Esophagus (tissue), 2 donors: Measurements from ENCODE around the gene ROBO2. TPM values are rescaled to one million over a fixed set of nuclear protein-coding genes. Genes with fewer than 3 reads are reported as not detected.

Experiments used
- H3K27ac ChIP-seq, 2 donors: one replicate each; pipeline ENCODE4 v1.5.1; 2013; ENCODE audit warnings: low read depth in 2 of 2, mild to moderate bottlenecking in 2 of 2, inconsistent platforms in 1 of 2, low read length in 1 of 2, moderate library complexity in 1 of 2
- H3K27me3 ChIP-seq, 2 donors: one replicate each; pipeline ENCODE4 v1.6.1; 2013; ENCODE audit warnings: low read length in 2 of 2, control low read depth in 1 of 2, mild to moderate bottlenecking in 1 of 2; ENCODE audit not compliant: insufficient read depth in 2 of 2, control insufficient read depth in 1 of 2
- H3K36me3 ChIP-seq, 2 donors: one replicate each; pipeline ENCODE4 v1.6.1; 2013; ENCODE audit warnings: low read length in 1 of 2; ENCODE audit not compliant: control insufficient read depth in 2 of 2, insufficient read depth in 2 of 2
- H3K4me1 ChIP-seq, 2 donors: one replicate each; pipeline ENCODE4 v1.6.1; 2013; ENCODE audit warnings: low read length in 1 of 2; ENCODE audit not compliant: control insufficient read depth in 2 of 2, insufficient read depth in 2 of 2
- H3K4me3 ChIP-seq, 2 donors: one replicate each; pipeline ENCODE4 v1.5.1; 2013; ENCODE audit warnings: low read length in 2 of 2, mild to moderate bottlenecking in 2 of 2, low read depth in 1 of 2, moderate library complexity in 1 of 2
- H3K9me3 ChIP-seq, 2 donors: one replicate each; pipeline ENCODE4 v1.6.1; 2013; ENCODE audit warnings: mild to moderate bottlenecking in 2 of 2, low read depth in 1 of 2, low read length in 1 of 2, moderate library complexity in 1 of 2; ENCODE audit not compliant: control insufficient read depth in 2 of 2, insufficient read depth in 1 of 2
- WGBS, 2 donors: extraction: QIAGEN DNeasy Blood & Tissue Kit; methylation state at CpG; one replicate each; pipeline ENCODE4 v1.1.7; 2013; 5-methylcytosine and 5-hydroxymethylcytosine counted together
- polyA plus RNA-seq, 2 donors: library from polyadenylated mRNA; stranded (reverse); fragments of 200-250 nt; gene quantifications; one replicate each; pipeline ENCODE4 v1.2.3, GENCODE V29; 2013
- donor health status: healthy with polysubstance abuse.
- donor health status: Bipolar disorder and iron deficiency.

Gene ROBO2
- polyA plus RNA-seq, 2 donors: 1.4 to 2.4 TPM

DNA sequence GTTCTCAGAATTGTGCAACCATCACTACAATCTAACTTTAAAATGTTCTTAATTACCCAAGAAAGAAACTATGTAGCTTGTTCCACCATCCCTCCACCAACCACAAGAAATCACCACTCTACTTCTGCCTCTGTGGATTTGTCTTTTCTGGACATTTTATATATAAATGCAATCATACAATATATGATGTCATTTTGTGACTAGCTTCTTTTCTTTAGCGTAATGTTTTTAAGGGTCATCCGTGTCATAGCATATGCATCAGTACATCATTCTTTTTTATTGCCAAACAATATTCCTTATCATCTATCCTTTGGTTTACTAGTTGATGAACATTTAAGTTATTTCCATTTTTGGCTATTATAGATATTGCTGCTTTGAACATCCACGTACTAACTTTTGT, 5.8 kb downstream of the ROBO2 start:
- H3K4me1 ChIP-seq: no peaks in the 10 kb centered on the region
- no peaks in the 10 kb centered on the region for H3K27me3 ChIP-seq
- no peaks in the 10 kb centered on the region for H3K9me3 ChIP-seq
- no peak overlapping the region for H3K27ac ChIP-seq
- no peak overlapping the region for H3K4me3 ChIP-seq
- 95 to 97% methylated on average over 3 of the region's 3 CpGs for WGBS, 2 donors
- H3K36me3 ChIP-seq: no peaks in the 10 kb centered on the region

DNA sequence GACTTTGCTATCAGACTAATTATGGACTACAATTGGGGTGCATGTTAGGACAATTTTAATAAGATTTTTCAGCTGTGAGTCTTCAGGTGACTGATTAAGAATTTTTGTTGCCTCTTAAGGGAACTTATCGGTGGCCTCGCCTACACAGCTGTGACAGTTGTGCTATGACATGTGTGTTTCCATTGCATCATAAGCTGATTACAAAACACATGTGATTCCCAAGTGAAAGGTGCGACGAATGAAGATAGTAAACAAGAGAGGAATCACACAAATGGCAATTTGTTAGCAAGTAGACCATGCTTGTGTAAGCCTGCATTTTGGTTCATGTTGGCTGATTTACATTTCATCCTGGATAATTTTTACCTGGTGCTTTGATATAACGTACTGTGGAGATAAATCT, 8.3 kb downstream of the ROBO2 start:
- 83 to 86% methylated on average over 5 of the region's 5 CpGs for WGBS, 2 donors
- Histone ChIP-seq H3K36me3 (no peaks in the 10 kb centered on the region), H3K4me3 (no peak overlapping the region), H3K27ac (no peak overlapping the region), H3K9me3 (no peaks in the 10 kb centered on the region), H3K27me3 (no peaks in the 10 kb centered on the region), H3K4me1 (no peaks in the 10 kb centered on the region)

DNA sequence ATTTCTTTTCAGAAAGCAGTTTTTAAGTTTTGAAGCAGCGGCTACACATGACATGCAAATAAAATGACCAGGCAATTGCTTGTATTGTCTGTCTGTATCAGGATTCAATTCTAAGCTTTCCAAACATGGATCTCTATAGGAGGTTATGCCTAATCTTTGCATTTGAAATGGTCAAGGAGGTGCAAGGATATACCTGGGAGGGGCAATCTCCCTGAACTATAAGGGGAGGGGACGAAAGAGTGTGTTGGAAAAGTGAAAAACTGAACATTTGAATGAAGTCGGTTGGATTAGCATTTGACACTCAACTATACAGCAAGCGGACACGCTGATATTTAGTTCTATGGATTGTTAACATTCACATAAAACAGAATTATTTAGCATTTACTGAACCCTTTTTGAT, 11.7 kb downstream of the ROBO2 start:
- Histone ChIP-seq H3K4me1 (no peaks in the 10 kb centered on the region), H3K36me3 (no peaks in the 10 kb centered on the region), H3K27me3 (no peaks in the 10 kb centered on the region), H3K4me3 (no peak overlapping the region), H3K9me3 (no peaks in the 10 kb centered on the region), H3K27ac (no peak overlapping the region)
- 94% methylated on average over 5 of the region's 5 CpGs for WGBS, 2 donors

DNA sequence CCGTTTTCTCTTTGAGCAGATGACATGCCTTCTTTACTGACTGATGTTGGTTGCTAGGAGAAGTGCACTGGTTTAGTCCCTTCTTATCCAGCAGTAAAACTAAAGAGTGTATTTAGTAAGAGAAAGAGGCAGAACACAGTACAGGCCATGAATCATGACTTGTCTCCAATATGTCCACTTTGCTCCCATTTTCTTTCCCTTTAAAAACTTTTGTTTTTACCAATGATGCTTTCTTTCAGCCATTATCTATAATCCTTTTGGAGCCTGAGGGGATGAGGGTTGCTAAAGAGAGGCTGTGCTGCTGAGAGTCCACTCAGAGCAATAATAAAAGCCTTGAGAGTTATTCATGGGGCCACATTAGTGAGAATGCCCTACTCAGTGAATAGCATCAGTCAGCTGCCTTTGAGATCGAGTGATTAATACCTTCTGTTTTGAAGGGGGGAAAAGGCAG, 12.2 kb downstream of the ROBO2 start:
- H3K27me3 ChIP-seq: no peaks in the 10 kb centered on the region
- H3K4me1 ChIP-seq: no peaks in the 10 kb centered on the region
- H3K27ac ChIP-seq: no peak overlapping the region
- H3K9me3 ChIP-seq: no peaks in the 10 kb centered on the region
- 85 to 93% methylated on average over 2 of the region's 2 CpGs for WGBS, 2 donors
- H3K4me3 ChIP-seq: no peak overlapping the region
- no peaks in the 10 kb centered on the region for H3K36me3 ChIP-seq

DNA sequence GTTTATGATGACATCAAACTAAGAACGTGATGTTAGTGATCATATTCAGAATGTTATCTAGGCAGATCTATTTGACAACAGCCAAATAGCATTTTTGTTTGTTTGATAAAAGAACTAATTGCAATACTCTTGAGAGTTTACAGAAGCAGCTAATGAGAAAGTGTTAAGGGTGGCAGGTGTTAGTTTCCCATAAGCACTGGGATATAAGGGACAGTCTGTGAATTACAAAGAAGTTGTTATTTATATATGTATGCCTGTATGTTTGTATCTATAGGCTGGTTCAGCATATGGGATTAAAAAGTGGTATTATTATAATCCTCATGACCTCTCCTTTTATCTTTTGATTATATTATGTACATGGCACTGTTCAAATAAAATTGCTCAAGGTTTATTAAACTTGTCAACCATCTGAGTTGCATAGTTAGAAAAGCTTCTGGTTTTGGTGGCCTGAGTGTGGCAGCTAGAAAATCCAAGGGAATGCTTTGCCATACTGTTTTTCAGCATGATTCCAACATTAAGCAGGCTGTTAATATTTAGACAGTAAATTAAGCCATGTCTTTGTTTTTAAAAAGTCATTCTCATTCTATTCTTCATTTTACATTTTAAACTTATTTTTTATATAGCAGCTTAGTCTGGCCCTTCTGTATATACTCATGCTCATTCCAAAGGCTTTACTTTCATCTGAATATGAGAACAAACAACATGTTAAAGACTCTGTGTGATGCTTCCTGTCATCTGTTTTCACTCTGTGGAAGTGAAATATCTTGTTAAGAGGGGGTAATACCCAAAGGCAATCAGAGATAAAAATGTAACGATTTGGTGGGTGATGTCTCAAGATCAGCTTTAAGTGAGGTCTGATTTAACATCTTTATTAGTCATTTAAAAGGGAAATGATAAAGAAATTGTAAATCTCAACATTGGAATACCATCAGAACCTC, 13.1 kb downstream of the ROBO2 start:
- no peak overlapping the region for H3K27ac ChIP-seq
- no peaks in the 10 kb centered on the region for H3K9me3 ChIP-seq
- H3K4me1 ChIP-seq: no peaks in the 10 kb centered on the region
- H3K36me3 ChIP-seq: no peaks in the 10 kb centered on the region
- no peak overlapping the region for H3K4me3 ChIP-seq
- H3K27me3 ChIP-seq: no peaks in the 10 kb centered on the region
- WGBS, 2 donors: 31 to 35% methylated on average over 2 of the region's 2 CpGs

DNA sequence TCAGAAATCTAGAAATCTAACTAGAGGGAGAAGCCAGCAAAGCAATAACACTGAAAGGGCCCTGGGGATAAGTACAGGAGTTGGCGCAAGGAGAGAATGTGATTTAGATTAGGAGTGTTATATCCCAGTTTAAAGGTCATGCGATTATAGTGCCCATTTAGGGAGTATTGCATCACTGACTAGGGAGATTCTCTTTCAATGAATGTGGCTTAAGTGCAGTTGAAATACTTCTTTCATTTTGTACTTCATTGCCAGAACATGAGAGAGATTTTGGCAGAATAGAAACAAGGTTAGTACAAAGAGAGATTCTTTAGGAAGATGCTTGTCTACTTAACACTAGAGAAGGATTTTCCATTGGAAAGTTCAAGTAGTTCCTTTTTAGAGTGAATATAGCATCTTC, 13.9 kb downstream of the ROBO2 start:
- H3K27ac ChIP-seq: no peak overlapping the region
- H3K9me3 ChIP-seq: no peaks in the 10 kb centered on the region
- no peaks in the 10 kb centered on the region for H3K36me3 ChIP-seq
- H3K27me3 ChIP-seq: no peaks in the 10 kb centered on the region
- no peak overlapping the region for H3K4me3 ChIP-seq
- no peaks in the 10 kb centered on the region for H3K4me1 ChIP-seq
- 55 to 61% methylated on average over 2 of the region's 2 CpGs for WGBS, 2 donors

DNA sequence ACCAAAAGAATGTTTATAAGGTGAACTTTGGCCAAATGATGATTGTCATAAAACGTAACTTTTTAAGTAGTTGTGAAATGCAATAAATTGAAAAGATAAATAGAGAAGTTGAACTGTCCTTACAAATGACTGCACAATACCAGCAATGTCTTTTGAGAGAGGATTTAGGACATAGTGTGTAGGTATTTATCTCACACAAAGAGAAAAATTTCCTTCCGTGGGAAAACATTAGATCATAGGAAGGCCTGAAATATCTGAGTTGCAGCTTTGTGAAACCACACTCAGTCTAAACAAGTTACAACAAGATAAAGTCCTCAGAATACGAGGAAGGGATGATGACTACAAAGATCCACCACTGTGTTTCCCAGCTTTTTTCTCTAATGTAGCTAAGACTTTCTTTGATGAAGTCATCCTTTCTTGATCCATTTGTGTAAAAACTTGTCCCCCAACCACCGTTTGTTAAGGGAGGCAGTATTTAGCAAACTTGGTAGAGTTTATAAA, 16.0 kb downstream of the ROBO2 start:
- Histone ChIP-seq H3K4me1 (no peaks in the 10 kb centered on the region), H3K9me3 (no peaks in the 10 kb centered on the region), H3K36me3 (no peaks in the 10 kb centered on the region), H3K4me3 (no peak overlapping the region), H3K27me3 (no peaks in the 10 kb centered on the region), H3K27ac (no peak overlapping the region)
- 36 to 61% methylated on average over 4 of the region's 4 CpGs for WGBS, 2 donors

DNA sequence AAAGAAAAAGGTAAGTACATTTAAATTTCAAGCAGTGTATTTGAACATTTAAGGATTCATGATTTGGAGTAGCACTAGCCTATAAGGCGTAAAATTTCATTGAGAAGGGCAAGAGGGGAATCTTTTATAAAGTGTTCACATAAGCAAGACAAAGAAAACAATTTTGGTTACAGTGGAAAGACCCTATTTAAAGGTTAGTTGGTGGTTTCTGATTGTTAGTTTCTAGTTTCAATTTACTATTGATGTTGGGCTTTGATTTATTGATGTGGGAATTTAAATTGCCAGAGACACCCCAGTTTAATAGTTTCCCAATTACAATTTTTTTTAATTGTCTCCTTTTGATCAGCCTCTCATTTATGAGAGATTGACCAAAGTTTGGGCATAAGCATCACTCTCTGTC, 19.5 kb downstream of the ROBO2 start:
- 83 to 96% methylated on average over 1 of the region's 1 CpG for WGBS, 2 donors
- Histone ChIP-seq H3K27me3 (no peaks in the 10 kb centered on the region), H3K4me1 (no peaks in the 10 kb centered on the region), H3K4me3 (no peak overlapping the region), H3K9me3 (peaks cover 0 to 2% of the 10 kb centered on the region in 2 donors), H3K36me3 (no peaks in the 10 kb centered on the region), H3K27ac (no peak overlapping the region)

DNA sequence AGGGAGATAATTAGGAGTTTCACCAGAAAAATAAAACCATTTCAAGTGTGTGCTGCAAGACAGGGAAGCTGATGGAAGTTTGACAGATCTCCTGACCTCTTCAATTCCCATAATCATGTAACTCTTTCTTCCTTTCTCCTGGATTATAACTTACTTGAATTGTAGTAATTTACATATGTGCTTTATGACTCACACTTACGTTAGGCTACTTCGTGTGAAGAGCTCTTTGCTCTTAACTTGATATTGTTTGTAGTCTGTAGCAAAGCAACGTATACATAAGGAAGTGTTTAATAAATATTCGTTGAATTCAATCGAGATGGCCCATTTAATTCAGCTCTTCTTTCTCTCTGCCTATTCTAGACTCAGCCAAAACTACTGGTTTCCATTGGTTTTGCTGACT, 23.5 kb downstream of the ROBO2 start:
- Histone ChIP-seq H3K27me3 (no peaks in the 10 kb centered on the region), H3K9me3 (peaks cover 0 to 2% of the 10 kb centered on the region in 2 donors), H3K36me3 (no peaks in the 10 kb centered on the region), H3K27ac (no peak overlapping the region), H3K4me1 (no peaks in the 10 kb centered on the region), H3K4me3 (no peak overlapping the region)
- 69 to 72% methylated on average over 5 of the region's 5 CpGs for WGBS, 2 donors

DNA sequence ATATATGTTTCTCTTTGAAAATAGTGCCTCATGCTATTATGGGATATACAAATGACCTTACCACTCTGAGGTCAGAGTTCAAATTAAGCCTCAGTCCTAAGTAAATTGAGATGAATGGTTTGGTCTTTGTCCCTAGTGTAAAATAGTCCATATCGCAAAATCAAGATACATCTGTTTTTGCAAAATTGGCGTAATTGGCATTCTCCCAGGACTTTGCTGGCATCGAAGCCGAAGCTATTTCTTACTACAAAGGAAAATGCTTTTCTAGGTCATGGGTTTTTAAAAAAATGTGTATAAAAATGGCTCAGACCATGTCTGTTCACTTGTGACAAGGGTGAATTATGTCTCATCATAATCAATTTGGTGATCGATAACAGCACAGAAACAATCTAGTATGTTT, 25.9 kb downstream of the ROBO2 start:
- Histone ChIP-seq H3K4me1 (no peaks in the 10 kb centered on the region), H3K27ac (no peak overlapping the region), H3K9me3 (peaks cover 0 to 2% of the 10 kb centered on the region in 2 donors), H3K36me3 (no peaks in the 10 kb centered on the region), H3K27me3 (no peaks in the 10 kb centered on the region), H3K4me3 (no peak overlapping the region)
- 73 to 79% methylated on average over 5 of the region's 5 CpGs for WGBS, 2 donors
